Pons (tissue), 1 donor: ENCODE results near the gene RHCG.

Experiments
- DNase-seq: peaks from one replicate; pipeline ENCODE4 v3.0.0-alpha.2; 2016; ENCODE audit warnings: low spot score

Gene RHCG

GRCh38 chr15:89444241-89445225 is 51.9 kb downstream of the RHCG start:
- DNase-seq, result no peak

- no peak for DNase-seq
Measured at GRCh38 chr15:89443581-89443980, 52.8 kb downstream of the RHCG start.

- DNase-seq, result peak; percentile 41
Measured at GRCh38 chr15:89442671-89443307, 53.6 kb downstream of the RHCG start.

DNA sequence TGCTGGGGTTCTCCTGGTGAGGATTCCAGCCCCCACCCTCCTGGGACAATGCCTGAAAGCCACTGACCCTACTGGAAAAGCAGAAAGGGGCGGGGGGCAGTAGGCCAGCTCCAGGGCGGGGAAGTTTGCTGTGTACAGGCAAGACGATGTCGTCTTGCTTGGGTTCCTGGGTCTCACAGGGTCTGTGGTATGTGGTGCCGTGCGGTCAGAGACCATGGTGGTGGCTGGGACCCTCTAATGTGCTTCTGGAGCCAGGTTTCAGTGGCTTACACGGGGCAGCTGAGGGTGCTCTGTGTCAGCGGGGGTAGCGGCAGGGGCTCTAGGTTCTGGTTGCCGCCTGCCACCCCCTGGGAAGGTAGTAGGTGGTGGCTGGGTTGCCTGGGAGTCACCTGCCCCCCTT is 54.2 kb downstream of the RHCG start:
- no peak for DNase-seq

- no peak for DNase-seq
Measured at GRCh38 chr15:89441295-89441812, 55.0 kb downstream of the RHCG start.

GRCh38 chr15:89439764-89440163 is 56.6 kb downstream of the RHCG start:
- no peak for DNase-seq

GRCh38 chr15:89436560-89437311 is 59.6 kb downstream of the RHCG start:
- DNase-seq, result no peak

DNA sequence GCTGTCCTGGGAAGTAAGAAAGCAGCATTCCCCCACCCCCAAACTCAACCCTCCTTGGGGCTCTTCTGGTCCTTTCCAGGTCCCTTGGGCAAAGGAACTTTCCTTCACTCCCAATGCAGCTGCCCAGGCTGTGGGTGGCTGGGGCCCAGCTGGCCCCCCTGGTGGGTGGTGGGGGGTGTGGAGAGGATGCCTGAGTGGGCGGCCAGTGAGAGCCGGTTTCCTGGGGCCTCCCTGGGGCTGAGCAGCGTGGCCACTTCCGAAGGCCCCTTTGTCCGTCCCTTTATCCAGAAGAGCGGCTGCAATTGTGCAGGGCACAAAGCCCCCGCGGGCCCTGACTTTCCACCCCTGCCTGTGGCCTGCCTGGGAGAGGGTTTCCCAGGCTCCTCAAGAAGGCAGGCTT is 61.0 kb downstream of the RHCG start:
- DNase-seq, result no peak

DNA sequence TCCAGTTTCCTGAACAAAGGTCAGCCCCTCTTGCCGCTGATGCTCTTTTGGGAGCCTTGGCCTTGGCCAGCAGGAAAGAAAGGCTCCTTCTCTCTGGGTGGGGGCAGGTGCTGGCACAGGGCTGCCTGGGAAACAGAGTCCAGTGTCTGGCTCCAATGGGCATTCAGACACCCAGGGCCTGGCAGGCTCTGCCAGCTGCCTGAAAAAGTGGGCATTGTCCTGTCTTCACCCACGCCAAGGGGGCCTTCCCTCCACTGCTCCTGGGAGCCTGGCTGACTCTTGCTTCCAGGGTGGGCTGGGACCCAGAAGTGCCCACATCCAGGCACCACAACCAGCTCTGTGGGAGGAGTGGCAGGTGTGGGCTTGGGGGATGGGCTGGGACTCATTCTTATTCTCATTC is 62.7 kb downstream of the RHCG start:
- DNase-seq, result peak; percentile 72

DNA sequence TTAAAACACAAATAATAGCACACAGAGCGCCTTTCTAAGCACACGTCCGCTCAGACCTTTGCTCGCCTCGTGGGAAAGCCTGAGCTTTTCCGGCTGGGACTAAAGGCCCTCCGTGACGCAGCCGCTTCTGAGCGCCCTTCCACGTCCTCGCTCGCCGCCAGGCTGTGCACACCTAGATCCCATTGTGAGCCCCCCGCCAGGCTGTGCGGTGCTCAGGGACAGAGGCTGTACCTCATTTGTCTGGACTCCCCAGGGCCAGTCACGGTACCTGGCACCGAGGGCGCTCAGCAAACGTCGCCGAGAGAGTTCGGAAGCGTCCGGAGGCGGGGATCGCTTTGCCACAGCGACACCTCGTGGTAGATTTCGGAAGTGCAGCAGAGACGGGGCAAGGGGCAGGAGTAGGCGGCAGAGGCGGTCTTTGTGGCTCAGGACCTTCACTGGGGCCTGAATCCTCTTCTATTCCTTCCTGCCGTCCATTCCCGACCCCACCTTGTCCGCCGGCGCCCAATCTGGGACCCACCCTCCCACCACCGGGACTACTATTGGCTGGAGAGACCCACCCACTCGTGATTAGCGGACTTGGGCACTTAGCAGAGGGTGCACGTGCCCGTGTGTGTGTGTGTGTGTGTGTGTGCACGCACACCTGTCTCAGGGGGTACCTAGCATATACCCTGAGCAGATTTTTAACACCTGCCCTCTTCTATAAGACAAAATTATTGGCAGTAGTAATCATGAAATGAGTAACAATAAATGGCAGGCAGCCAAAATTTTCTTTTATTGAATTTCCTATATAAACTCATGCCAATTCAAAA is 65.6 kb downstream of the RHCG start:
- peak; percentile 79 for DNase-seq

DNA sequence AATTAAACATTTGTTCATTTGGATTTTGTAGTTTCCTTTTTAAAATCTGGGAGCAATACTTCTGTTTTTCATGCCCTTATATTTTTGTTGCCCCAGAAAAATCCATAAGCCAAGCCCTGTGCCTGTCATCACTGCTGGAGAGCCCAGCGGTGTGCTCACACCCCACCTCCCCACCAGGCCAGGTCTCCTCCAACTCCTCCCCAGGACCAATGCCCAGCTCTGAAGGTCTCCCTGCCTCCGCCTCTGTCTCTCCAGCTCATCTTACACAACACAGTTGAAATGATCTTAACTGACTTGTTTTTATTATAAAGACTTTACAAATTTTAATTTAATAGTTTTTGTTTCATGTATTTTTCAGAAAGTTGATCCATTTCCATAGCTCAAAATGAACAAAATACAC is 66.4 kb downstream of the RHCG start:
- no peak for DNase-seq

DNA sequence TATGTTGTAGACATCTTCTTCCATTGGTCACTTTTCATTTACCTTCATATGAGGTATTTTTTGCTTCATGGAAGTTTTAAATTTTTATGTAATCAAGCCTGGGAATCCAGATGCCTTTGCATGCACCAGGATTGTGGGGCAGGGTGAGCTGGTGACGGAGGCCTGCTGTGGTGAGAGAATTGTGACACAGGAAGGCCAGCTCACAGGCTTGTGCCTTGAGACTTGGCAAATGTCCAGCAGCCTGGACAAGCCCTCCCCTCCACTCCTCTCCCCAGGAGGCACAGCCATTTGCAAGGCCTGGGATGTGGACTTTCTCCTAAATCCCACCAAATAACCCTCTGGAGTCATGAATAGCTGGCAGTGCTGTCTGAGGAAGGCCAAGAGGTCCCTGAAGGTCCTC is 67.4 kb downstream of the RHCG start:
- DNase-seq, result no peak

DNA sequence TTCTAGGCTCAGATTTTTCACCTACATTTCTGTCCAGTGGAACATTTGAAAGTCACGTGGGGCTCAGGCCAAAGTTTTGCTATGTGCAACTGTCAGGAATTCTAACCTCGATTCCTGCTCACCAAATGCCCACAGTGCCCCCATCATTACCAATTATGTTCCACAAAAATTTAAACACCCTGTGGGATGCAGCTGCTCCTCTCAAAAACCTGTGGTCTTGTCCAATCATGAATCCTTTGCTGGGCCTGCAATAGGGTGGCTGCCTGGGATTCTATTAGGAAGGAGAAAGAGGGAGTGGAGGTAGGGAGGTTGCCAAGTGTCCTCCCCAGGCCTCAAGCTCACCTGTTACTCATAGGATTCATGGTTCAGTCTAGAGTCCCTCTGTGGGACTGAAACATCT is 68.1 kb downstream of the RHCG start:
- DNase-seq, result no peak

DNA sequence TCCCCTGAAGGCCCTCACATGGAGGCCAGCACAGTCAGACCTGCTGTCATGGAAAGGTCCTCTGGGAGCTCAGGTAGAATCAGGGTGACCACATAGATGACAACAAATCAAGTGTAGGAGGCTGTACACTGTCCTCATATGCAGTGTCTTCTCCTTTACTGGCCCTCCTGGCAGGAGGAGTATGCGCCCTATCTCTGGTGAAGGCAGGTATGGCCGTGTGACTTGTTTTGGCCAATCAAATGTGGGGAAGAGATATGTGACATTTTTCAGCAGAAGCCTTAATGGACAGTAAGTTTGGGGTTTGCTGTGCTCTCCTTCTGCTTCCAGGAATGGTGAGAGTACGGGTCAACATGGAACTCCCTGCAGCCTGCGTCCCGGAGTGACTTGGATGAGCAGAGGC is 69.9 kb downstream of the RHCG start:
- no peak for DNase-seq

- no peak for DNase-seq
Measured at GRCh38 chr15:89423981-89424380, 72.4 kb downstream of the RHCG start.
